ENCODE data around the gene CD55. TPM values are rescaled to one million over a fixed set of nuclear protein-coding genes. Genes with fewer than 3 reads are reported as not detected.

The CD55 gene
- total and polyA plus RNA-seq, 2 of the 8 experiments (the other 6 are each of a cell fraction or from before 2014, with no cell fraction given): 20.1 to 22.8 TPM

DNA sequence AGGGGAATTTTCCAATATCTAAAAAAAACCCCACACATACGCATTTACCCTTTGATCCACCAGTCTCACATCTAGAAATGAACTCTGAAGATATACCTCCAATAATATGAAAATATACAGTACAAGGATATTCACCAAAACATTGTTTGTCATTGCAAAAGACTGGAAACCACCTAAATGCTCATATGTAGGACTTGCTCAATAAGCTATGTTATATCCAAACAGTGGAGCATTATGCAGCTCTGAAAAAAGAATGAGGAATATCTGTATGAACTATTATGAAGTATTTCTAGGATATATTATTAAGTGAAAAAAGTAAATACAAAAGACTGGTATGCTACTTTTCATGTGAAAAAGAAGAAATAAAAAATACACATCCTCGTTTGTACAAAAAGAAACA lies 43.6 kb downstream of the CD55 start (continued):
- TF ChIP-seq, protein P1, sequence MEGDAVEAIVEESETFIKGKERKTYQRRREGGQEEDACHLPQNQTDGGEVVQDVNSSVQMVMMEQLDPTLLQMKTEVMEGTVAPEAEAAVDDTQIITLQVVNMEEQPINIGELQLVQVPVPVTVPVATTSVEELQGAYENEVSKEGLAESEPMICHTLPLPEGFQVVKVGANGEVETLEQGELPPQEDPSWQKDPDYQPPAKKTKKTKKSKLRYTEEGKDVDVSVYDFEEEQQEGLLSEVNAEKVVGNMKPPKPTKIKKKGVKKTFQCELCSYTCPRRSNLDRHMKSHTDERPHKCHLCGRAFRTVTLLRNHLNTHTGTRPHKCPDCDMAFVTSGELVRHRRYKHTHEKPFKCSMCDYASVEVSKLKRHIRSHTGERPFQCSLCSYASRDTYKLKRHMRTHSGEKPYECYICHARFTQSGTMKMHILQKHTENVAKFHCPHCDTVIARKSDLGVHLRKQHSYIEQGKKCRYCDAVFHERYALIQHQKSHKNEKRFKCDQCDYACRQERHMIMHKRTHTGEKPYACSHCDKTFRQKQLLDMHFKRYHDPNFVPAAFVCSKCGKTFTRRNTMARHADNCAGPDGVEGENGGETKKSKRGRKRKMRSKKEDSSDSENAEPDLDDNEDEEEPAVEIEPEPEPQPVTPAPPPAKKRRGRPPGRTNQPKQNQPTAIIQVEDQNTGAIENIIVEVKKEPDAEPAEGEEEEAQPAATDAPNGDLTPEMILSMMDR (IDR thresholded peaks at IDR 0.05; ENCODE audit: control extremely low read depth in 1 of 3, insufficient read depth in 1 of 3, low read depth in 1 of 3, low read length in 3 of 3): no peak
- TF ChIP-seq RBBP5 (IDR thresholded peaks at IDR 0.05; ENCODE audit: borderline replicate concordance, low read depth, low read length) (no peak), TCF12 (IDR thresholded peaks at IDR 0.05; ENCODE audit: low read depth, low read length) (no peak), TEAD4 (IDR thresholded peaks at IDR 0.05; ENCODE audit: low read depth, low read length) (no peak), SP4 (IDR thresholded peaks at IDR 0.05; ENCODE audit: low read length) (no peak), GABPA (IDR thresholded peaks at IDR 0.05; ENCODE audit: borderline replicate concordance, insufficient read depth, low read length) (no peak), SUZ12 (IDR thresholded peaks at IDR 0.05; ENCODE audit: low read length) (no peak), EP300 (IDR thresholded peaks at IDR 0.05; ENCODE audit: borderline replicate concordance in 1 of 2, low read depth in 2 of 2, low read length in 2 of 2) (no peak), TAF7 (optimal IDR thresholded peaks at IDR 0.05; ENCODE audit: borderline replicate concordance, low read depth, low read length) (no peak)
